HG03045 (cell line): ENCODE measurements around the gene GAPDHS.

Source experiments
- ATAC-seq: cut with Tn5 transposase; IDR thresholded peaks from one replicate; pipeline ENCODE4 v1.9.1; 2021; ENCODE audit warnings: mild to moderate bottlenecking, moderate library complexity; ENCODE audit not compliant: unreplicated experiment

Gene GAPDHS

GRCh38 chr19:35533201-35533821 is at the start of gene GAPDHS:
TSS of gene GAPDHS (plus strand) at chr19:35533456. CDS start at chr19:35533528, 72 bp downstream.
- no peak for ATAC-seq

- no peak for ATAC-seq
These were observed 48.8 kb upstream of the GAPDHS start for GRCh38 chr19:35484252-35485036.

- no peak for ATAC-seq
These were observed 47.0 kb upstream of the GAPDHS start for GRCh38 chr19:35486268-35486708.

- no peak for ATAC-seq
These were observed 45.5 kb upstream of the GAPDHS start for GRCh38 chr19:35487656-35488182.

GRCh38 chr19:35488677-35489076 is 44.6 kb upstream of the GAPDHS start:
- ATAC-seq = no peak

- ATAC-seq = no peak
These were observed 42.9 kb upstream of the GAPDHS start, which contains the start of gene KRTDAP for GRCh38 chr19:35490364-35490763. TSS of gene KRTDAP (minus strand) at chr19:35490464. CDS start at chr19:35490442, 22 bp downstream.

- no peak for ATAC-seq
These were observed 41.4 kb upstream of the GAPDHS start for GRCh38 chr19:35491836-35492360.

- ATAC-seq = no peak
These were observed 39.3 kb upstream of the GAPDHS start for GRCh38 chr19:35493971-35494370.

- ATAC-seq = no peak
These were observed 37.9 kb upstream of the GAPDHS start for GRCh38 chr19:35495107-35496064.

- no peak for ATAC-seq
These were observed 35.9 kb upstream of the GAPDHS start for GRCh38 chr19:35497406-35497805.

GRCh38 chr19:35498220-35498619 is 35.0 kb upstream of the GAPDHS start:
- no peak for ATAC-seq

GRCh38 chr19:35498984-35499527 is 34.2 kb upstream of the GAPDHS start:
- ATAC-seq = no peak

- ATAC-seq = no peak
These were observed 32.6 kb upstream of the GAPDHS start for GRCh38 chr19:35500611-35501010.

GRCh38 chr19:35501684-35502083 is 31.6 kb upstream of the GAPDHS start:
- ATAC-seq = no peak

GRCh38 chr19:35502751-35503150 is 30.5 kb upstream of the GAPDHS start:
- no peak for ATAC-seq

GRCh38 chr19:35506011-35506410 is 27.2 kb upstream of the GAPDHS start:
- no peak for ATAC-seq

- no peak for ATAC-seq
These were observed 25.7 kb upstream of the GAPDHS start for GRCh38 chr19:35507561-35507960.

GRCh38 chr19:35508129-35508528 is 25.1 kb upstream of the GAPDHS start:
- no peak for ATAC-seq

GRCh38 chr19:35509018-35509652 is 24.1 kb upstream of the GAPDHS start:
- no peak for ATAC-seq
